Liver (tissue), 9 donors: ENCODE results near the gene COL8A2. TPM values are rescaled to one million over a fixed set of nuclear protein-coding genes. Genes with fewer than 3 reads are reported as not detected.

Source experiments
- DNase-seq: peaks from one replicate; pipeline ENCODE4 v3.0.0-alpha.2; 2017; ENCODE audit warnings: low spot score
- H3K27ac ChIP-seq, 2 donors: one replicate each; pipeline ENCODE4 v1.7.0; 2013; ENCODE audit warnings: inconsistent platforms in 2 of 2, low read length in 2 of 2, control low read depth in 1 of 2, low read depth in 1 of 2, mild to moderate bottlenecking in 1 of 2
- H3K27me3 ChIP-seq, 4 donors: one replicate each; pipeline versions ENCODE4 v1.6.1 to v1.7.0; 2013; ENCODE audit warnings: low read length in 3 of 4, inconsistent platforms in 1 of 4, mild to moderate bottlenecking in 1 of 4, moderate library complexity in 1 of 4; ENCODE audit not compliant: control insufficient read depth in 4 of 4, insufficient read depth in 4 of 4
- H3K36me3 ChIP-seq, 4 donors: one replicate each; pipeline versions ENCODE4 v1.6.1 to v1.7.0; 2013; ENCODE audit warnings: low read length in 3 of 4, mild to moderate bottlenecking in 3 of 4, low read depth in 1 of 4, moderate library complexity in 1 of 4; ENCODE audit not compliant: control insufficient read depth in 4 of 4, insufficient read depth in 3 of 4
- H3K4me1 ChIP-seq, 4 donors: one replicate each; pipeline versions ENCODE4 v1.6.1 to v1.7.0; 2013; ENCODE audit warnings: low read length in 3 of 4, mild to moderate bottlenecking in 3 of 4, moderate library complexity in 1 of 4; ENCODE audit not compliant: control insufficient read depth in 4 of 4, insufficient read depth in 4 of 4
- H3K4me3 ChIP-seq, 3 donors: one replicate each; pipeline versions ENCODE4 v1.6.1 to v1.7.0; 2013; ENCODE audit warnings: low read length in 3 of 3, control low read depth in 1 of 3, low read depth in 1 of 3, mild to moderate bottlenecking in 1 of 3
- H3K9ac ChIP-seq, 2 donors: one replicate each; pipeline ENCODE4 v1.7.0; 2013; ENCODE audit warnings: low read length in 2 of 2, mild to moderate bottlenecking in 2 of 2, moderate library complexity in 2 of 2, control low read depth in 1 of 2, low read depth in 1 of 2
- H3K9me3 ChIP-seq, 4 donors: one replicate each; pipeline versions ENCODE4 v1.6.1 to v1.7.0; 2013; ENCODE audit warnings: low read length in 3 of 4; ENCODE audit not compliant: control insufficient read depth in 4 of 4
- ATF3 ChIP-seq: IDR thresholded peaks from 2 replicates; pipeline ENCODE4 v1.6.1; 2016; ENCODE audit warnings: antibody characterized with exemption
- EGR1 ChIP-seq, 2 donors: IDR thresholded peaks; 2 replicates each; pipeline ENCODE4 v1.6.1; 2016 to 2018; ENCODE audit warnings: antibody characterized with exemption in 2 of 2, low read depth in 2 of 2
- FOXA1 ChIP-seq: IDR thresholded peaks from 2 replicates; pipeline ENCODE4 v1.6.1; 2016; ENCODE audit warnings: antibody characterized with exemption
- FOXA2 ChIP-seq: IDR thresholded peaks from 2 replicates; pipeline ENCODE4 v1.6.1; 2016; ENCODE audit warnings: antibody characterized with exemption
- GABPA ChIP-seq, 2 donors: IDR thresholded peaks in 1 of 2; conservative IDR thresholded peaks in 1 of 2; 2 replicates each; pipeline ENCODE4 v1.6.1; 2016; ENCODE audit warnings: antibody characterized with exemption in 2 of 2, mild to moderate bottlenecking in 1 of 2, moderate library complexity in 1 of 2
- HNF4G ChIP-seq: IDR thresholded peaks from 2 replicates; pipeline ENCODE4 v1.6.1; 2016; ENCODE audit warnings: antibody characterized with exemption
- JUND ChIP-seq, 2 donors: IDR thresholded peaks; 2 replicates each; pipeline ENCODE4 v1.6.1; 2016; ENCODE audit warnings: antibody characterized with exemption in 2 of 2
- MAX ChIP-seq: IDR thresholded peaks from 2 replicates; pipeline ENCODE4 v1.6.1; 2016; ENCODE audit warnings: antibody characterized with exemption
- NR2F2 ChIP-seq: IDR thresholded peaks from 2 replicates; pipeline ENCODE4 v1.6.1; 2016; ENCODE audit warnings: antibody characterized with exemption
- RAD21 ChIP-seq, 2 donors: IDR thresholded peaks; 2 replicates each; pipeline ENCODE4 v1.6.1; 2016; ENCODE audit warnings: antibody characterized with exemption in 2 of 2, mild to moderate bottlenecking in 2 of 2
- REST ChIP-seq: IDR thresholded peaks from 2 replicates; pipeline ENCODE4 v1.6.1; 2016; ENCODE audit warnings: antibody characterized with exemption, mild to moderate bottlenecking
- RXRA ChIP-seq, 2 donors: IDR thresholded peaks; 2 replicates each; pipeline ENCODE4 v1.6.1; 2017 to 2018; ENCODE audit warnings: antibody characterized with exemption in 2 of 2, mild to moderate bottlenecking in 1 of 2
- TAF1 ChIP-seq: conservative IDR thresholded peaks from 2 replicates; pipeline ENCODE4 v1.6.1; 2016; ENCODE audit warnings: antibody characterized with exemption, mild to moderate bottlenecking
- YY1 ChIP-seq: IDR thresholded peaks from 2 replicates; pipeline ENCODE4 v1.6.1; 2016; ENCODE audit warnings: antibody characterized with exemption, mild to moderate bottlenecking
- ZBTB33 ChIP-seq: IDR thresholded peaks from 2 replicates; pipeline ENCODE4 v1.6.1; 2016; ENCODE audit warnings: antibody characterized with exemption
- WGBS: extraction: QIAGEN DNeasy Blood & Tissue Kit; methylation state at CpG from one replicate; pipeline ENCODE4 v1.1.7; 2013; 5-methylcytosine and 5-hydroxymethylcytosine counted together
- polyA plus RNA-seq, 2 donors: library from polyadenylated mRNA; stranded (reverse) in 1 of 2; unstranded in 1 of 2; fragments of 200-250 nt in 1 of 2; fragments of >200 nt in 1 of 2; fragmentation: Nextera tagmentation in 1 of 2; extraction: Ambion mirVana in 1 of 2; gene quantifications; one replicate each; pipeline versions ENCODE4 v1.2.1 to v1.2.3, GENCODE V29; 2013 to 2015
- total RNA-seq, 2 donors: library from RNA; depleted of rRNA; stranded (reverse); fragments of >200 nt; gene quantifications; one replicate each; pipeline ENCODE4 v1.2.3, GENCODE V29; 2014
- donor health status: healthy.
- donor health status: healthy.
- donor health status: healthy.
- donor health status: healthy.
- donor health status: healthy.

Gene COL8A2
- total and polyA plus RNA-seq, 4 donors, result 0.04 to 0.47 (median 0.35) TPM

- Histone ChIP-seq H3K4me1 (peaks cover 2 to 40% (median 20%) of the 10 kb centered on the region in 4 donors), H3K9ac (peak within 1 kb of the TSS; percentile 91 to 97), H3K4me3 (peak within 1 kb of the TSS; percentile 81 to 91 (median 83)), H3K27ac (peak within 1 kb of the TSS; percentile 95 to 96), H3K9me3 (no peaks in the 10 kb centered on the region), H3K36me3 (no peaks in the 10 kb centered on the region), H3K27me3 (no peaks in the 10 kb centered on the region)
- no peak for TF ChIP-seq YY1
- peak; percentile 94 to 97 for TF ChIP-seq JUND (IDR thresholded peaks at IDR 0.05)
- peak; percentile 61 for TF ChIP-seq ATF3
- 2% methylated on average over 88 of the region's 88 CpGs for WGBS
- peak; percentile 89 for DNase-seq
Measured at GRCh38 chr1:36155408-36156328, 30.6 kb upstream of the COL8A2 start, which contains the start of gene MAP7D1. Gene MAP7D1 (plus strand): TSS chr1:36156160. CDS start chr1:36156418, 258 bp downstream.

- no peaks in the 10 kb centered on the region for H3K27me3 ChIP-seq
- H3K4me3 ChIP-seq, result peak overlapping the region; percentile 81 to 91 (median 83)
- peak overlapping the region; percentile 91 to 97 for H3K9ac ChIP-seq
- WGBS, result 47% methylated on average over 6 of the region's 6 CpGs
- no peak for DNase-seq
- H3K27ac ChIP-seq, result peak overlapping the region; percentile 95 to 96
- no peak for TF ChIP-seq REST
- TF ChIP-seq RXRA (IDR thresholded peaks at IDR 0.05), result peak in 1 of 2 donors; percentile 13
- no peaks in the 10 kb centered on the region for H3K36me3 ChIP-seq
- H3K9me3 ChIP-seq, result no peaks in the 10 kb centered on the region
- peaks cover 1 to 47% (median 28%) of the 10 kb centered on the region in 4 donors for H3K4me1 ChIP-seq
Measured at GRCh38 chr1:36154765-36155407, 29.9 kb upstream of the COL8A2 start.

- no peak overlapping the region for H3K9ac ChIP-seq
- no peak overlapping the region for H3K27ac ChIP-seq
- peaks cover 1 to 51% (median 31%) of the 10 kb centered on the region in 4 donors for H3K4me1 ChIP-seq
- no peaks in the 10 kb centered on the region for H3K36me3 ChIP-seq
- no peak for DNase-seq
- WGBS, result 95% methylated on average over 6 of the region's 6 CpGs
- no peaks in the 10 kb centered on the region for H3K9me3 ChIP-seq
- no peaks in the 10 kb centered on the region for H3K27me3 ChIP-seq
- H3K4me3 ChIP-seq, result no peak overlapping the region
- TF ChIP-seq NR2F2 (no peak), RAD21 (IDR thresholded peaks at IDR 0.05) (no peak), REST (no peak), FOXA2 (no peak), MAX (no peak), ATF3 (no peak), ZBTB33 (no peak), TAF1 (no peak), FOXA1 (no peak), EGR1 (IDR thresholded peaks at IDR 0.05; ENCODE audit: low read depth in 2 of 2) (no peak), HNF4G (no peak), GABPA (IDR thresholded peaks at IDR 0.05 in 1 of 2, conservative IDR thresholded peaks at IDR 0.05 in 1 of 2) (no peak)
Measured at GRCh38 chr1:36154335-36154734, 29.3 kb upstream of the COL8A2 start.
